GM23338 (cell line): Measurements from ENCODE around the gene MYF5. TPM values are rescaled to one million over a fixed set of nuclear protein-coding genes. Genes with fewer than 3 reads are reported as not detected.

Experiments used
- ATAC-seq: fragments of 200-7000 bp; cut with Tn5 transposase; 3 replicates; pipeline ENCODE4 v1.9.1; 2020
- DNase-seq: peaks from one replicate; pipeline ENCODE4 v3.0.0-alpha.2; 2015; ENCODE audit warnings: low spot score
- H2AFZ ChIP-seq: fragments of 200-600 bp; sonication (generic); 2 replicates; pipeline ENCODE4 v1.8.0; 2016; ENCODE audit warnings: antibody characterized with exemption, mild to moderate bottlenecking, moderate library complexity
- H3F3A ChIP-seq: fragments of 200-600 bp; sonication (generic); replicated peaks from 2 replicates; pipeline ENCODE4 v1.8.0; 2017; ENCODE audit warnings: antibody characterized with exemption, mixed run types, low read depth
- H3K27ac ChIP-seq: fragments of 200-600 bp; sonication (generic); 2 replicates; pipeline ENCODE4 v1.6.1; 2016; ENCODE audit warnings: low read depth
- H3K27me3 ChIP-seq: fragments of 200-600 bp; sonication (generic); 2 replicates; pipeline ENCODE4 v1.8.0; 2016; ENCODE audit warnings: mild to moderate bottlenecking, mixed run types, moderate library complexity; ENCODE audit not compliant: insufficient read depth
- H3K36me3 ChIP-seq: fragments of 200-600 bp; sonication (generic); 2 replicates; pipeline ENCODE4 v1.8.0; 2016; ENCODE audit warnings: mild to moderate bottlenecking; ENCODE audit not compliant: insufficient read depth
- H3K4me1 ChIP-seq: fragments of 200-600 bp; sonication (generic); 2 replicates; pipeline ENCODE4 v1.8.0; 2016; ENCODE audit warnings: mild to moderate bottlenecking, moderate library complexity; ENCODE audit not compliant: insufficient read depth
- H3K4me2 ChIP-seq: fragments of 200-600 bp; sonication (generic); 2 replicates; pipeline ENCODE4 v1.7.1; 2017; ENCODE audit warnings: mixed run types
- H3K4me3 ChIP-seq: fragments of 200-600 bp; sonication (generic); 2 replicates; pipeline ENCODE4 v1.6.1; 2016; ENCODE audit warnings: mixed run types
- H3K79me2 ChIP-seq: fragments of 200-600 bp; sonication (generic); replicated peaks from 2 replicates; pipeline ENCODE4 v1.8.0; 2017; ENCODE audit warnings: mild to moderate bottlenecking; ENCODE audit not compliant: insufficient read depth
- H3K9me2 ChIP-seq: fragments of 200-600 bp; sonication (generic); 2 replicates; pipeline ENCODE4 v1.8.0; 2017; ENCODE audit not compliant: insufficient read depth
- H4K20me1 ChIP-seq: fragments of 200-600 bp; sonication (generic); replicated peaks from 2 replicates; pipeline ENCODE4 v1.8.0; 2017; ENCODE audit warnings: mild to moderate bottlenecking; ENCODE audit not compliant: insufficient read depth
- H3K27ac Mint-ChIP-seq: 2 replicates; pipeline ENCODE4 v1.8.0; 2020; ENCODE audit warnings: inconsistent platforms, mild to moderate bottlenecking, moderate library complexity, mixed read lengths
- H3K27me3 Mint-ChIP-seq: 3 replicates; pipeline ENCODE4 v1.8.0; 2022; ENCODE audit warnings: low read depth, mild to moderate bottlenecking, moderate library complexity, mixed read lengths, inconsistent platforms; ENCODE audit not compliant: insufficient read depth, poor library complexity
- H3K36me3 Mint-ChIP-seq: 3 replicates; pipeline ENCODE4 v1.8.0; 2021; ENCODE audit warnings: low read depth, mild to moderate bottlenecking, inconsistent platforms, moderate library complexity, mixed read lengths
- H3K4me1 Mint-ChIP-seq: 3 replicates; pipeline ENCODE4 v1.8.0; 2020; ENCODE audit warnings: mild to moderate bottlenecking, inconsistent platforms, mixed read lengths
- H3K4me3 Mint-ChIP-seq: 3 replicates; pipeline ENCODE4 v1.8.0; 2021; ENCODE audit warnings: moderate library complexity, mild to moderate bottlenecking, inconsistent platforms, mixed read lengths
- H3K9me3 Mint-ChIP-seq: 3 replicates; pipeline ENCODE4 v1.8.0; 2020; ENCODE audit warnings: moderate library complexity, mild to moderate bottlenecking, inconsistent platforms, mixed read lengths
- CREB1 ChIP-seq: fragments of 250-450 bp; sonication (Bioruptor Pico); IDR thresholded peaks from 2 replicates; pipeline ENCODE4 v1.5.0; 2020; ENCODE audit warnings: low read depth, mild to moderate bottlenecking, moderate library complexity
- EZH2 ChIP-seq: fragments of 200-600 bp; sonication (generic); IDR thresholded peaks from one replicate; pipeline ENCODE4 v1.8.0; 2017; ENCODE audit warnings: antibody characterized with exemption, mild to moderate bottlenecking, low read depth; ENCODE audit not compliant: unreplicated experiment
- EZH2phosphoT487 ChIP-seq: fragments of 200-600 bp; sonication (generic); IDR thresholded peaks from one replicate; pipeline ENCODE4 v1.8.1; 2018; ENCODE audit warnings: antibody characterized with exemption; ENCODE audit not compliant: unreplicated experiment
- JUNB ChIP-seq: IDR thresholded peaks from one replicate; pipeline ENCODE4 v1.6.1; 2016; ENCODE audit warnings: antibody characterized with exemption; ENCODE audit not compliant: unreplicated experiment
- NANOG ChIP-seq: IDR thresholded peaks from 2 replicates; pipeline ENCODE4 v1.6.1; 2016; ENCODE audit warnings: antibody characterized with exemption, borderline replicate concordance
- POLR2AphosphoS5 ChIP-seq: IDR thresholded peaks from 2 replicates; pipeline ENCODE4 v1.6.1; 2016; ENCODE audit warnings: antibody characterized with exemption, low read depth
- REST ChIP-seq: IDR thresholded peaks from one replicate; pipeline ENCODE4 v1.6.1; 2018; ENCODE audit warnings: antibody characterized with exemption; ENCODE audit not compliant: unreplicated experiment
- STAT1 ChIP-seq: IDR thresholded peaks from one replicate; pipeline ENCODE4 v1.6.1; 2016; ENCODE audit warnings: antibody characterized with exemption; ENCODE audit not compliant: unreplicated experiment
- ZNF114 ChIP-seq: fragments of 250-450 bp; sonication (Bioruptor Pico); IDR thresholded peaks from 2 replicates; pipeline ENCODE4 v1.5.0; 2020; ENCODE audit warnings: mild to moderate bottlenecking, moderate library complexity
- ZNF331 ChIP-seq: fragments of 250-450 bp; sonication (Bioruptor Pico); IDR thresholded peaks from 2 replicates; pipeline ENCODE4 v1.5.0; 2020; ENCODE audit warnings: low read depth, mild to moderate bottlenecking, moderate library complexity
- polyA plus RNA-seq: library from polyadenylated mRNA; unstranded; fragments of >200 nt; fragmentation: Nextera tagmentation; extraction: Ambion mirVana; gene quantifications from 2 replicates; pipeline ENCODE4 v1.2.1, GENCODE V29; 2016
- total RNA-seq: library from RNA; depleted of rRNA; stranded (reverse); fragments of >200 nt; shearing (Covaris generic); gene quantifications from 2 replicates; pipeline ENCODE4 v1.2.3, GENCODE V29; 2014
- TF ChIP-seq, protein P1 (sequence below): IDR thresholded peaks from 2 replicates; pipeline ENCODE4 v1.6.1; 2016; ENCODE audit warnings: antibody characterized with exemption
- TF ChIP-seq, protein P2 (sequence below), 2 experiments: fragments of 200-600 bp in 1 of 2; sonication (generic) in 1 of 2; conservative IDR thresholded peaks; 2 replicates each; pipeline versions ENCODE4 v1.5.1 to v1.6.1; 2016 to 2017; ENCODE audit warnings: antibody characterized with exemption in 2 of 2, low read depth in 2 of 2, mild to moderate bottlenecking in 2 of 2, moderate library complexity in 1 of 2
- TF ChIP-seq, protein P3 (sequence below): fragments of 250-450 bp; sonication (Bioruptor Pico); IDR thresholded peaks from 2 replicates; pipeline ENCODE4 v1.5.0; 2020; ENCODE audit warnings: mild to moderate bottlenecking, moderate library complexity

MYF5 gene
- total and polyA plus RNA-seq, 2 experiments from 2014 or later, result not detected

GRCh38 chr12:80747800-80748199, 31.1 kb downstream of the MYF5 start:
- Histone ChIP-seq H3K36me3 (no peaks in the 10 kb centered on the region), H3F3A (no peaks in the 10 kb centered on the region), H4K20me1 (no peaks in the 10 kb centered on the region), H3K9me2 (no peaks in the 10 kb centered on the region), H3K79me2 (no peaks in the 10 kb centered on the region), H3K4me3 (no peak overlapping the region), H3K4me2 (no peak overlapping the region), H2AFZ (no peak overlapping the region), H3K27ac (no peak overlapping the region), H3K27me3 (no peaks in the 10 kb centered on the region), H3K4me1 (0 out of 2 replicates have a peak, but pooled peaks cover 4% of the 10 kb centered on the region)
- no peak for ATAC-seq
- Mint-ChIP-seq H3K27me3 (peaks cover 2% of the 10 kb centered on the region), H3K4me3 (no peak overlapping the region), H3K4me1 (no peaks in the 10 kb centered on the region), H3K27ac (no peak overlapping the region), H3K9me3 (no peaks in the 10 kb centered on the region), H3K36me3 (no peaks in the 10 kb centered on the region)
- DNase-seq, result no peak
- TF ChIP-seq JUNB (no peak), ZNF114 (CRISPR knock-in tag) (no peak), STAT1 (no peak), REST (no peak), NANOG (no peak), EZH2 (no peak), EZH2phosphoT487 (no peak), CREB1 (CRISPR knock-in tag) (no peak), POLR2AphosphoS5 (no peak), ZNF331 (CRISPR knock-in tag) (no peak)
- TF ChIP-seq, protein P1, sequence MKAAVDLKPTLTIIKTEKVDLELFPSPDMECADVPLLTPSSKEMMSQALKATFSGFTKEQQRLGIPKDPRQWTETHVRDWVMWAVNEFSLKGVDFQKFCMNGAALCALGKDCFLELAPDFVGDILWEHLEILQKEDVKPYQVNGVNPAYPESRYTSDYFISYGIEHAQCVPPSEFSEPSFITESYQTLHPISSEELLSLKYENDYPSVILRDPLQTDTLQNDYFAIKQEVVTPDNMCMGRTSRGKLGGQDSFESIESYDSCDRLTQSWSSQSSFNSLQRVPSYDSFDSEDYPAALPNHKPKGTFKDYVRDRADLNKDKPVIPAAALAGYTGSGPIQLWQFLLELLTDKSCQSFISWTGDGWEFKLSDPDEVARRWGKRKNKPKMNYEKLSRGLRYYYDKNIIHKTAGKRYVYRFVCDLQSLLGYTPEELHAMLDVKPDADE, result no peak
- TF ChIP-seq, protein P2, sequence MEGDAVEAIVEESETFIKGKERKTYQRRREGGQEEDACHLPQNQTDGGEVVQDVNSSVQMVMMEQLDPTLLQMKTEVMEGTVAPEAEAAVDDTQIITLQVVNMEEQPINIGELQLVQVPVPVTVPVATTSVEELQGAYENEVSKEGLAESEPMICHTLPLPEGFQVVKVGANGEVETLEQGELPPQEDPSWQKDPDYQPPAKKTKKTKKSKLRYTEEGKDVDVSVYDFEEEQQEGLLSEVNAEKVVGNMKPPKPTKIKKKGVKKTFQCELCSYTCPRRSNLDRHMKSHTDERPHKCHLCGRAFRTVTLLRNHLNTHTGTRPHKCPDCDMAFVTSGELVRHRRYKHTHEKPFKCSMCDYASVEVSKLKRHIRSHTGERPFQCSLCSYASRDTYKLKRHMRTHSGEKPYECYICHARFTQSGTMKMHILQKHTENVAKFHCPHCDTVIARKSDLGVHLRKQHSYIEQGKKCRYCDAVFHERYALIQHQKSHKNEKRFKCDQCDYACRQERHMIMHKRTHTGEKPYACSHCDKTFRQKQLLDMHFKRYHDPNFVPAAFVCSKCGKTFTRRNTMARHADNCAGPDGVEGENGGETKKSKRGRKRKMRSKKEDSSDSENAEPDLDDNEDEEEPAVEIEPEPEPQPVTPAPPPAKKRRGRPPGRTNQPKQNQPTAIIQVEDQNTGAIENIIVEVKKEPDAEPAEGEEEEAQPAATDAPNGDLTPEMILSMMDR (conservative IDR thresholded peaks at IDR 0.05; ENCODE audit: low read depth in 2 of 2), result no peak
- TF ChIP-seq, protein P3, sequence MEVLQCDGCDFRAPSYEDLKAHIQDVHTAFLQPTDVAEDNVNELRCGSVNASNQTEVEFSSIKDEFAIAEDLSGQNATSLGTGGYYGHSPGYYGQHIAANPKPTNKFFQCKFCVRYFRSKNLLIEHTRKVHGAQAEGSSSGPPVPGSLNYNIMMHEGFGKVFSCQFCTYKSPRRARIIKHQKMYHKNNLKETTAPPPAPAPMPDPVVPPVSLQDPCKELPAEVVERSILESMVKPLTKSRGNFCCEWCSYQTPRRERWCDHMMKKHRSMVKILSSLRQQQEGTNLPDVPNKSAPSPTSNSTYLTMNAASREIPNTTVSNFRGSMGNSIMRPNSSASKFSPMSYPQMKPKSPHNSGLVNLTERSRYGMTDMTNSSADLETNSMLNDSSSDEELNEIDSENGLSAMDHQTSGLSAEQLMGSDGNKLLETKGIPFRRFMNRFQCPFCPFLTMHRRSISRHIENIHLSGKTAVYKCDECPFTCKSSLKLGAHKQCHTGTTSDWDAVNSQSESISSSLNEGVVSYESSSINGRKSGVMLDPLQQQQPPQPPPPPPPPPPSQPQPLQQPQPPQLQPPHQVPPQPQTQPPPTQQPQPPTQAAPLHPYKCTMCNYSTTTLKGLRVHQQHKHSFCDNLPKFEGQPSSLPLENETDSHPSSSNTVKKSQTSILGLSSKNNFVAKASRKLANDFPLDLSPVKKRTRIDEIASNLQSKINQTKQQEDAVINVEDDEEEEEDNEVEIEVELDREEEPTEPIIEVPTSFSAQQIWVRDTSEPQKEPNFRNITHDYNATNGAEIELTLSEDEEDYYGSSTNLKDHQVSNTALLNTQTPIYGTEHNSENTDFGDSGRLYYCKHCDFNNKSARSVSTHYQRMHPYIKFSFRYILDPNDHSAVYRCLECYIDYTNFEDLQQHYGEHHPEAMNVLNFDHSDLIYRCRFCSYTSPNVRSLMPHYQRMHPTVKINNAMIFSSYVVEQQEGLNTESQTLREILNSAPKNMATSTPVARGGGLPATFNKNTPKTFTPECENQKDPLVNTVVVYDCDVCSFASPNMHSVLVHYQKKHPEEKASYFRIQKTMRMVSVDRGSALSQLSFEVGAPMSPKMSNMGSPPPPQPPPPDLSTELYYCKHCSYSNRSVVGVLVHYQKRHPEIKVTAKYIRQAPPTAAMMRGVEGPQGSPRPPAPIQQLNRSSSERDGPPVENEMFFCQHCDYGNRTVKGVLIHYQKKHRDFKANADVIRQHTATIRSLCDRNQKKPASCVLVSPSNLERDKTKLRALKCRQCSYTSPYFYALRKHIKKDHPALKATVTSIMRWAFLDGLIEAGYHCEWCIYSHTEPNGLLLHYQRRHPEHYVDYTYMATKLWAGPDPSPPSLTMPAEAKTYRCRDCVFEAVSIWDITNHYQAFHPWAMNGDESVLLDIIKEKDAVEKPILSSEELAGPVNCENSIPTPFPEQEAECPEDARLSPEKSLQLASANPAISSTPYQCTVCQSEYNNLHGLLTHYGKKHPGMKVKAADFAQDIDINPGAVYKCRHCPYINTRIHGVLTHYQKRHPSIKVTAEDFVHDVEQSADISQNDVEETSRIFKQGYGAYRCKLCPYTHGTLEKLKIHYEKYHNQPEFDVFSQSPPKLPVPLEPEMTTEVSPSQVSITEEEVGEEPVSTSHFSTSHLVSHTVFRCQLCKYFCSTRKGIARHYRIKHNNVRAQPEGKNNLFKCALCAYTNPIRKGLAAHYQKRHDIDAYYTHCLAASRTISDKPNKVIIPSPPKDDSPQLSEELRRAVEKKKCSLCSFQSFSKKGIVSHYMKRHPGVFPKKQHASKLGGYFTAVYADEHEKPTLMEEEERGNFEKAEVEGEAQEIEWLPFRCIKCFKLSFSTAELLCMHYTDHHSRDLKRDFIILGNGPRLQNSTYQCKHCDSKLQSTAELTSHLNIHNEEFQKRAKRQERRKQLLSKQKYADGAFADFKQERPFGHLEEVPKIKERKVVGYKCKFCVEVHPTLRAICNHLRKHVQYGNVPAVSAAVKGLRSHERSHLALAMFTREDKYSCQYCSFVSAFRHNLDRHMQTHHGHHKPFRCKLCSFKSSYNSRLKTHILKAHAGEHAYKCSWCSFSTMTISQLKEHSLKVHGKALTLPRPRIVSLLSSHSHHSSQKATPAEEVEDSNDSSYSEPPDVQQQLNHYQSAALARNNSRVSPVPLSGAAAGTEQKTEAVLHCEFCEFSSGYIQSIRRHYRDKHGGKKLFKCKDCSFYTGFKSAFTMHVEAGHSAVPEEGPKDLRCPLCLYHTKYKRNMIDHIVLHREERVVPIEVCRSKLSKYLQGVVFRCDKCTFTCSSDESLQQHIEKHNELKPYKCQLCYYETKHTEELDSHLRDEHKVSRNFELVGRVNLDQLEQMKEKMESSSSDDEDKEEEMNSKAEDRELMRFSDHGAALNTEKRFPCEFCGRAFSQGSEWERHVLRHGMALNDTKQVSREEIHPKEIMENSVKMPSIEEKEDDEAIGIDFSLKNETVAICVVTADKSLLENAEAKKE (CRISPR knock-in tag), result no peak
